ENCODE results near the gene PTPRJ.

Gene PTPRJ

GRCh38 chr11:48083421-48083820 is 103.1 kb downstream of the PTPRJ start:
- Histone ChIP-seq H3K4me2 (ENCODE audit: low read length) (no peak overlapping the region), H3F3A (ENCODE audit: control insufficient read depth, insufficient read depth) (no peaks in the 10 kb centered on the region), H3K9me3 (ENCODE audit: control insufficient read depth, insufficient read depth, low read length) (0 out of 2 replicates have a peak, but pooled peaks cover 2% of the 10 kb centered on the region), H3K36me3 (ENCODE audit: control insufficient read depth, low read length) (no peaks in the 10 kb centered on the region), H3K27me3 (ENCODE audit: control insufficient read depth, low read length) (peaks cover 7% of the 10 kb centered on the region), H3K4me1 (ENCODE audit: control insufficient read depth, low read length) (no peaks in the 10 kb centered on the region), H3K79me2 (ENCODE audit: control insufficient read depth, low read length) (no peaks in the 10 kb centered on the region), H3K4me3 (ENCODE audit: low read length) (no peak overlapping the region), H3K9me2 (replicated peaks; ENCODE audit: control insufficient read depth, low read length) (no peaks in the 10 kb centered on the region), H4K20me1 (ENCODE audit: control insufficient read depth, insufficient read depth, low read depth, low read length) (no peaks in the 10 kb centered on the region), H3K27ac (ENCODE audit: low read depth, low read length) (no peak overlapping the region)
- TF ChIP-seq EZH2phosphoT487 (IDR thresholded peaks at IDR 0.05; ENCODE audit: borderline replicate concordance, low read length) (no peak), CTCF (IDR thresholded peaks at IDR 0.05; ENCODE audit: low read depth, low read length, poor library complexity, severe bottlenecking) (no peak)

- H3K4me1 ChIP-seq (ENCODE audit: control insufficient read depth, low read length) = no peaks in the 10 kb centered on the region
- TF ChIP-seq EZH2phosphoT487 (IDR thresholded peaks at IDR 0.05; ENCODE audit: borderline replicate concordance, low read length) (no peak), CTCF (IDR thresholded peaks at IDR 0.05; ENCODE audit: low read depth, low read length, poor library complexity, severe bottlenecking) (no peak)
- H3K4me2 ChIP-seq (ENCODE audit: low read length) = no peak overlapping the region
- H3K79me2 ChIP-seq (ENCODE audit: control insufficient read depth, low read length) = no peaks in the 10 kb centered on the region
- no peak overlapping the region for H3K27ac ChIP-seq (ENCODE audit: low read depth, low read length)
- no peaks in the 10 kb centered on the region for H3K36me3 ChIP-seq (ENCODE audit: control insufficient read depth, low read length)
- 0 out of 2 replicates have a peak, but pooled peaks cover 2% of the 10 kb centered on the region for H3K9me3 ChIP-seq (ENCODE audit: control insufficient read depth, insufficient read depth, low read length)
- no peaks in the 10 kb centered on the region for H3K9me2 ChIP-seq (replicated peaks; ENCODE audit: control insufficient read depth, low read length)
- no peaks in the 10 kb centered on the region for H4K20me1 ChIP-seq (ENCODE audit: control insufficient read depth, insufficient read depth, low read depth, low read length)
- H3K27me3 ChIP-seq (ENCODE audit: control insufficient read depth, low read length) = peaks cover 7% of the 10 kb centered on the region
- H3K4me3 ChIP-seq (ENCODE audit: low read length) = no peak overlapping the region
- no peaks in the 10 kb centered on the region for H3F3A ChIP-seq (ENCODE audit: control insufficient read depth, insufficient read depth)
Measured at GRCh38 chr11:48085688-48086087, 105.3 kb downstream of the PTPRJ start.

DNA sequence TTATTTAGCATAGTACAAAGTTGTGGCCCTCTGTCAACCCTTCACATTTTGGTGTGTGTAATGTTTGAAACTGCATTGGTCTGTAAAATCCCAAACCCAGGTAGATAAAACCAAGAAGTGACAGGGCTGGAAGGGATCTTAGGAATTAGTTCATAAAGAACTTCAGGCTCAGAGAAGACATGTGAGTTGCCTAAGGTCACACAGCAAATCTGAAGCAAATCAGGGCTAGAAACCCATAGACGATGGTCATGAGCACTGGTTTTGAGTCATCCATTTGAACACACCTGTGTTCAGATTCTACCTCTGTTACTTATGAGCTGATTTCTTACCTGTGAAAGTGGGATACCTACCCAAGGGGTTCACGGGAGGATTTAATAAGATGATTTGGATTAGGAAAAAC is 107.1 kb downstream of the PTPRJ start:
- H3K4me3 ChIP-seq (ENCODE audit: low read length) = no peak overlapping the region
- no peak overlapping the region for H3K27ac ChIP-seq (ENCODE audit: low read depth, low read length)
- no peak for TF ChIP-seq EZH2phosphoT487 (IDR thresholded peaks at IDR 0.05; ENCODE audit: borderline replicate concordance, low read length)
- TF ChIP-seq CTCF (IDR thresholded peaks at IDR 0.05; ENCODE audit: low read depth, low read length, poor library complexity, severe bottlenecking) = no peak
- H3K4me2 ChIP-seq (ENCODE audit: low read length) = no peak overlapping the region
- H3K4me1 ChIP-seq (ENCODE audit: control insufficient read depth, low read length) = no peaks in the 10 kb centered on the region
- H3K27me3 ChIP-seq (ENCODE audit: control insufficient read depth, low read length) = peaks cover 7% of the 10 kb centered on the region
- H3K9me3 ChIP-seq (ENCODE audit: control insufficient read depth, insufficient read depth, low read length) = 0 out of 2 replicates have a peak, but pooled peaks cover 2% of the 10 kb centered on the region
- no peaks in the 10 kb centered on the region for H3K36me3 ChIP-seq (ENCODE audit: control insufficient read depth, low read length)
- no peaks in the 10 kb centered on the region for H4K20me1 ChIP-seq (ENCODE audit: control insufficient read depth, insufficient read depth, low read depth, low read length)
- no peaks in the 10 kb centered on the region for H3K9me2 ChIP-seq (replicated peaks; ENCODE audit: control insufficient read depth, low read length)
- H3K79me2 ChIP-seq (ENCODE audit: control insufficient read depth, low read length) = no peaks in the 10 kb centered on the region
- no peaks in the 10 kb centered on the region for H3F3A ChIP-seq (ENCODE audit: control insufficient read depth, insufficient read depth)
